HG02938 (cell line): ENCODE measurements around the gene NACA.

Experiments used
- ATAC-seq: cut with Tn5 transposase; IDR thresholded peaks from one replicate; pipeline ENCODE4 v1.9.1; 2021; ENCODE audit warnings: mild to moderate bottlenecking, moderate library complexity; ENCODE audit not compliant: unreplicated experiment

The NACA gene

GRCh38 chr12:56694161-56694560, 30.9 kb downstream of the NACA start:
- ATAC-seq, result no peak

GRCh38 chr12:56688846-56689109, 36.3 kb downstream of the NACA start:
- no peak for ATAC-seq

- ATAC-seq, result peak; percentile 68
Observed at GRCh38 chr12:56688129-56688845, 36.8 kb downstream of the NACA start, which contains the start of gene PTGES3. PTGES3 (minus strand) TSS chr12:56688284; CDS start chr12:56687999, 285 bp downstream.

GRCh38 chr12:56687223-56688128, 37.6 kb downstream of the NACA start:
- peak; percentile 31 for ATAC-seq

- ATAC-seq, result no peak
Observed at GRCh38 chr12:56684745-56685359, 40.2 kb downstream of the NACA start.

GRCh38 chr12:56682323-56682722, 42.8 kb downstream of the NACA start:
- no peak for ATAC-seq

- ATAC-seq, result no peak
Observed at GRCh38 chr12:56679883-56680575, 45.1 kb downstream of the NACA start.

GRCh38 chr12:56678852-56679251, 46.2 kb downstream of the NACA start:
- ATAC-seq, result no peak

GRCh38 chr12:56677680-56678079, 47.4 kb downstream of the NACA start:
- ATAC-seq, result peak; percentile 83

GRCh38 chr12:56676851-56677580, 48.1 kb downstream of the NACA start:
- ATAC-seq, result peak; percentile 8

GRCh38 chr12:56671608-56672007, 53.5 kb downstream of the NACA start:
- ATAC-seq, result no peak

- ATAC-seq, result no peak
Observed at GRCh38 chr12:56670836-56671235, 54.3 kb downstream of the NACA start.

- ATAC-seq, result no peak
Observed at GRCh38 chr12:56668197-56668457, 57.0 kb downstream of the NACA start.
